ENCODE measurements around the gene OPN1SW. TPM values are rescaled to one million over a fixed set of nuclear protein-coding genes. Genes with fewer than 3 reads are reported as not detected.

OPN1SW gene
- total and polyA plus RNA-seq, 9 donors: not detected

- DNase-seq: no peak
- H3K27me3 ChIP-seq: no peaks in the 10 kb centered on the region
- H3K4me3 ChIP-seq: no peak overlapping the region
- no peaks in the 10 kb centered on the region for H3K4me1 ChIP-seq (ENCODE audit: insufficient read depth)
- TF ChIP-seq POLR2A (IDR thresholded peaks at IDR 0.05) (no peak), CTCF (IDR thresholded peaks at IDR 0.05) (no peak), EP300 (IDR thresholded peaks at IDR 0.05) (no peak)
- no peaks in the 10 kb centered on the region for H3K9me3 ChIP-seq
- intact Hi-C loops (cut with DNase I): loop anchor here in 1 of 4 donors (5.0 kb wide), 1 partner anchor 127 kb away; the partner anchor contains the start of gene ATP6V1F
- 91 to 100% (median 98%) methylated on average over 1 of the region's 1 CpG for WGBS, 3 donors
- no peaks in the 10 kb centered on the region for H3K36me3 ChIP-seq
- no peak overlapping the region for H3K27ac ChIP-seq
Measured at GRCh38 chr7:128734890-128735289, 40.7 kb downstream of the OPN1SW start.

DNA sequence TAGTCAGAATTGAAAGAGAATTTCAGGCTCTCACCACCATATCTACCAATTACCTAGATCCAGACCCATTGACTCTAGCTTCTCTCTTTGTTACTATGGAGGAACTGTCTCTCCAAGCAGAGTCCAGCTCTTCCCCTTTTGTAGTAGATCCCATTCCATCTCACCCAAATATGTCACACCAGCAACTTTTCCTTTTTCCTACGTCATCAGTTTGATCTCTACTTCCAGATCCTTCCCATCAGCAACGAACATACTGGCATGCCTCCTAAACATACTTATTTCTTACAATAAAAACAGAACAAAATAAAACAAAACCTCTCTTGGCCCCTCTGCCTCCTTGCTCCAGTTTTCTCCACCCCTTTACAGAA, 42.3 kb downstream of the OPN1SW start:
- Histone ChIP-seq H3K4me3 (no peak overlapping the region), H3K27me3 (no peaks in the 10 kb centered on the region), H3K9me3 (no peaks in the 10 kb centered on the region), H3K36me3 (no peaks in the 10 kb centered on the region), H3K27ac (no peak overlapping the region), H3K4me1 (ENCODE audit: insufficient read depth) (no peaks in the 10 kb centered on the region)
- whole genome bisulfite sequencing, 3 donors: 58 to 73% (median 70%) methylated on average over 2 of the region's 2 CpGs
- intact Hi-C loops (cut with DNase I): no loop called here
- no peak for DNase-seq
- TF ChIP-seq POLR2A (IDR thresholded peaks at IDR 0.05) (no peak), CTCF (IDR thresholded peaks at IDR 0.05) (no peak), EP300 (IDR thresholded peaks at IDR 0.05) (no peak)

GRCh38 chr7:128732521-128733277, 42.9 kb downstream of the OPN1SW start:
- no peaks in the 10 kb centered on the region for H3K27me3 ChIP-seq
- no peak for DNase-seq
- intact Hi-C loops (cut with DNase I): no loop called here
- H3K27ac ChIP-seq: no peak overlapping the region
- 70 to 82% (median 76%) methylated on average over 2 of the region's 2 CpGs for WGBS, 3 donors
- H3K36me3 ChIP-seq: no peaks in the 10 kb centered on the region
- TF ChIP-seq POLR2A (IDR thresholded peaks at IDR 0.05) (no peak), EP300 (IDR thresholded peaks at IDR 0.05) (no peak), CTCF (IDR thresholded peaks at IDR 0.05) (no peak)
- H3K4me3 ChIP-seq: no peak overlapping the region
- no peaks in the 10 kb centered on the region for H3K4me1 ChIP-seq (ENCODE audit: insufficient read depth)
- H3K9me3 ChIP-seq: no peaks in the 10 kb centered on the region

- H3K4me3 ChIP-seq: no peak overlapping the region
- no peak overlapping the region for H3K27ac ChIP-seq
- H3K27me3 ChIP-seq: no peaks in the 10 kb centered on the region
- no peaks in the 10 kb centered on the region for H3K36me3 ChIP-seq
- TF ChIP-seq POLR2A (IDR thresholded peaks at IDR 0.05) (no peak), CTCF (IDR thresholded peaks at IDR 0.05) (no peak), EP300 (IDR thresholded peaks at IDR 0.05) (no peak)
- intact Hi-C loops (cut with DNase I): no loop called here
- no peaks in the 10 kb centered on the region for H3K9me3 ChIP-seq
- DNase-seq: no peak
- H3K4me1 ChIP-seq (ENCODE audit: insufficient read depth): no peaks in the 10 kb centered on the region
- 77 to 93% (median 82%) methylated on average over 8 of the region's 8 CpGs for WGBS, 3 donors
Measured at GRCh38 chr7:128731184-128731583, 44.4 kb downstream of the OPN1SW start.
